Stimulated activated CD8-positive, alpha-beta memory T cell treated with anti-CD3 and anti-CD28 coated beads, Interleukin-7, amount 100 ng/mL, for 24 hours (primary cell): ENCODE measurements around the gene ISCA1.

Experiments
- DNase-seq: peaks from one replicate; pipeline ENCODE4 v3.0.0-alpha.2; 2020; ENCODE audit warnings: low read depth

ISCA1 gene

GRCh38 chr9:86230858-86231257, 51.5 kb downstream of the ISCA1 start:
- no peak for DNase-seq

GRCh38 chr9:86222667-86223066, 59.7 kb downstream of the ISCA1 start:
- no peak for DNase-seq

GRCh38 chr9:86219606-86220005, 62.7 kb downstream of the ISCA1 start:
- no peak for DNase-seq

GRCh38 chr9:86217076-86217755, 65.1 kb downstream of the ISCA1 start:
- DNase-seq: no peak
